CD4-positive, alpha-beta T cell treated with Interferon alpha-2 for 1 hour (primary cell): ENCODE data around the gene LDLRAD3.
A peak's percentile ranks its signal among the peaks of the same experiment; 100 is the strongest.

Experiments used
- DNase-seq, 2 donors: peaks; one replicate each; pipeline ENCODE4 v3.0.0-alpha.2; 2020 to 2022

Gene LDLRAD3

GRCh38 chr11:36251823-36252222 is 308.0 kb downstream of the LDLRAD3 start:
- no peak for DNase-seq

- DNase-seq = no peak
These were observed 309.4 kb downstream of the LDLRAD3 start for GRCh38 chr11:36253238-36253637.

GRCh38 chr11:36254713-36255112 is 310.9 kb downstream of the LDLRAD3 start:
- no peak for DNase-seq

- DNase-seq = no peak
These were observed 313.5 kb downstream of the LDLRAD3 start for GRCh38 chr11:36257351-36257750.

GRCh38 chr11:36258730-36259360 is 315.0 kb downstream of the LDLRAD3 start:
- DNase-seq = no peak

- DNase-seq = no peak
These were observed 317.2 kb downstream of the LDLRAD3 start for GRCh38 chr11:36261094-36261493.

- no peak for DNase-seq
These were observed 320.4 kb downstream of the LDLRAD3 start for GRCh38 chr11:36264011-36264972.

- no peak for DNase-seq
These were observed 321.1 kb downstream of the LDLRAD3 start for GRCh38 chr11:36264973-36265344.

GRCh38 chr11:36265793-36266628 is 322.1 kb downstream of the LDLRAD3 start:
- peak; percentile 26 to 48 for DNase-seq

GRCh38 chr11:36266767-36267166 is 322.9 kb downstream of the LDLRAD3 start:
- DNase-seq = no peak

GRCh38 chr11:36268337-36268985 is 324.6 kb downstream of the LDLRAD3 start:
- DNase-seq = no peak

GRCh38 chr11:36270701-36271100 is 326.8 kb downstream of the LDLRAD3 start:
- no peak for DNase-seq

GRCh38 chr11:36271794-36272407 is 328.0 kb downstream of the LDLRAD3 start:
- no peak for DNase-seq

GRCh38 chr11:36273110-36273509 is 329.2 kb downstream of the LDLRAD3 start:
- no peak for DNase-seq

GRCh38 chr11:36274414-36274813 is 330.6 kb downstream of the LDLRAD3 start:
- no peak for DNase-seq

- DNase-seq = no peak
These were observed 334.8 kb downstream of the LDLRAD3 start for GRCh38 chr11:36278531-36279282.

- DNase-seq = no peak
These were observed 336.7 kb downstream of the LDLRAD3 start for GRCh38 chr11:36280531-36280930.
